ENCODE results near the gene UBAC1. TPM values are rescaled to one million over a fixed set of nuclear protein-coding genes. Genes with fewer than 3 reads are reported as not detected.
"Not testable (repeated sequence)": the region's sequence is repeated elsewhere in the genome, so short reads cannot be mapped to it uniquely, and the experiment has no call there.

The UBAC1 gene
- total RNA-seq, 1 donor from 2014 or later: 35.2 TPM

GRCh38 chr9:135928074-135928730, 33.0 kb downstream of the UBAC1 start:
- no peak for DNase-seq (ENCODE audit: low spot score)
- intact Hi-C loops (cut with DNase I): no loop called here
- no peak for ATAC-seq

GRCh38 chr9:135927195-135928013, 33.8 kb downstream of the UBAC1 start:
- intact Hi-C loops (cut with DNase I): no loop called here
- DNase-seq (ENCODE audit: low spot score): no peak
- no peak for ATAC-seq

- ATAC-seq (peak; percentile 29), DNase-seq (ENCODE audit: low spot score) (no peak)
- intact Hi-C loops (cut with DNase I): no loop called here
Observed at GRCh38 chr9:135926402-135927194, 34.6 kb downstream of the UBAC1 start.

- intact Hi-C loops (cut with DNase I): no loop called here
- ATAC-seq (no peak), DNase-seq (ENCODE audit: low spot score) (no peak)
Observed at GRCh38 chr9:135925496-135926133, 35.6 kb downstream of the UBAC1 start.

- intact Hi-C loops (cut with DNase I): no loop called here
- no peak for ATAC-seq
- no peak for DNase-seq (ENCODE audit: low spot score)
Observed at GRCh38 chr9:135924628-135925338, 36.4 kb downstream of the UBAC1 start.

- no peak for DNase-seq (ENCODE audit: low spot score)
- intact Hi-C loops (cut with DNase I): no loop called here
- no peak for ATAC-seq
Observed at GRCh38 chr9:135923508-135923907, 37.7 kb downstream of the UBAC1 start.

- DNase-seq (ENCODE audit: low spot score) (no peak), ATAC-seq (no peak)
- intact Hi-C loops (cut with DNase I): no loop called here
Observed at GRCh38 chr9:135921749-135922310, 39.3 kb downstream of the UBAC1 start.

- intact Hi-C loops (cut with DNase I): no loop called here
- DNase-seq (ENCODE audit: low spot score): peak; percentile 40
- ATAC-seq: no peak
Observed at GRCh38 chr9:135920973-135921585, 40.1 kb downstream of the UBAC1 start.

- intact Hi-C loops (cut with DNase I): no loop called here
- DNase-seq (ENCODE audit: low spot score): peak; percentile 47
- no peak for ATAC-seq
Observed at GRCh38 chr9:135920256-135920930, 40.8 kb downstream of the UBAC1 start.

- intact Hi-C loops (cut with DNase I): no loop called here
- ATAC-seq: no peak
- no peak for DNase-seq (ENCODE audit: low spot score)
Observed at GRCh38 chr9:135919318-135919890, 41.8 kb downstream of the UBAC1 start.

- intact Hi-C loops (cut with DNase I); DNase-seq (ENCODE audit: low spot score); ATAC-seq: not testable (repeated sequence)
Observed at GRCh38 chr9:135916227-135916626, 44.9 kb downstream of the UBAC1 start.

- intact Hi-C loops (cut with DNase I): no loop called here
- ATAC-seq (no peak), DNase-seq (ENCODE audit: low spot score) (no peak)
Observed at GRCh38 chr9:135914921-135915320, 46.3 kb downstream of the UBAC1 start.

- intact Hi-C loops (cut with DNase I): loop anchor here (2.0 kb wide), 1 partner anchor 44 kb away; no protein-coding TSS in a partner anchor
Observed at GRCh38 chr9:135911233-135911632, 49.9 kb downstream of the UBAC1 start.

GRCh38 chr9:135910757-135911156, 50.4 kb downstream of the UBAC1 start:
- intact Hi-C loops (cut with DNase I): loop anchor here (2.0 kb wide), 1 partner anchor 44 kb away; no protein-coding TSS in a partner anchor
- ATAC-seq (no peak), DNase-seq (ENCODE audit: low spot score) (no peak)

More at GRCh38 chr9:135911233-135911632, 49.9 kb downstream of the UBAC1 start:
- not testable (repeated sequence) for ATAC-seq; DNase-seq (ENCODE audit: low spot score)

GRCh38 chr9:135910216-135910615, 51.0 kb downstream of the UBAC1 start:
- ATAC-seq (no peak), DNase-seq (ENCODE audit: low spot score) (no peak)
- intact Hi-C loops (cut with DNase I): loop anchor here (2.0 kb wide), 1 partner anchor 43 kb away; no protein-coding TSS in a partner anchor

GRCh38 chr9:135909371-135909770, 51.8 kb downstream of the UBAC1 start:
- intact Hi-C loops (cut with DNase I): no loop called here
- ATAC-seq: no peak
- no peak for DNase-seq (ENCODE audit: low spot score)

- intact Hi-C loops (cut with DNase I): no loop called here
- no peak for ATAC-seq
- peak; percentile 59 for DNase-seq (ENCODE audit: low spot score)
Observed at GRCh38 chr9:135908754-135909204, 52.4 kb downstream of the UBAC1 start.

Measured in sciatic nerve (tissue), 2 donors.